Uterus (tissue), 4 donors: ENCODE measurements around the gene FAM240A. TPM values are rescaled to one million over a fixed set of nuclear protein-coding genes. Genes with fewer than 3 reads are reported as not detected.

Experiments used
- DNase-seq, 2 donors: peaks; one replicate each; pipeline ENCODE4 v3.0.0-alpha.2; 2019 to 2020
- H3K27ac ChIP-seq, 2 donors: fragments of 200-600 bp; sonication (generic); 1 replicate in 1 of 2; 2 replicates in 1 of 2; pipeline ENCODE4 v1.5.1; 2016 to 2018
- H3K27me3 ChIP-seq, 2 donors: fragments of 200-600 bp; sonication (generic); one replicate each; pipeline ENCODE4 v1.5.1; 2018 to 2019; ENCODE audit warnings: control low read depth in 1 of 2
- H3K36me3 ChIP-seq, 2 donors: fragments of 200-600 bp; sonication (generic); one replicate each; pipeline ENCODE4 v1.5.1; 2019; ENCODE audit warnings: control low read depth in 1 of 2
- H3K4me1 ChIP-seq, 2 donors: fragments of 200-600 bp; sonication (generic); one replicate each; pipeline ENCODE4 v1.5.1; 2018 to 2019; ENCODE audit warnings: control low read depth in 1 of 2
- H3K4me3 ChIP-seq, 2 donors: fragments of 200-600 bp; sonication (generic); 1 replicate in 1 of 2; 2 replicates in 1 of 2; pipeline ENCODE4 v1.5.1; 2018 to 2019; ENCODE audit warnings: mild to moderate bottlenecking in 1 of 2
- H3K9me3 ChIP-seq, 2 donors: fragments of 200-600 bp; sonication (generic); one replicate each; pipeline ENCODE4 v1.5.1; 2019; ENCODE audit warnings: control low read depth in 1 of 2
- POLR2A ChIP-seq, 2 donors: fragments of 450-650 bp; IDR thresholded peaks; one replicate each; pipeline ENCODE4 v1.6.1; 2016; ENCODE audit warnings: antibody characterized with exemption in 2 of 2, mild to moderate bottlenecking in 1 of 2, moderate library complexity in 1 of 2
- intact Hi-C: fragments of 100-400 bp; cut with DNase I; formaldehyde crosslinking; loops from one replicate; pipeline ENCODE4 v1.15.1; 2023; ENCODE audit warnings: low total_unique reads
- total RNA-seq, 4 donors: library from RNA; depleted of rRNA in 3 of 4; stranded (reverse); fragments of >200 nt in 3 of 4; gene quantifications; one replicate each; pipeline versions ENCODE4 v1.1.0 to v1.2.4, GENCODE V29; 2014 to 2023
- TF ChIP-seq, protein P1 (sequence below), 4 experiments: fragments of 200-600 bp in 2 of 4; fragments of 450-650 bp in 2 of 4; sonication (generic) in 2 of 4; IDR thresholded peaks; one replicate each; pipeline ENCODE4 v1.5.1; 2016 to 2019; ENCODE audit warnings: antibody characterized with exemption in 4 of 4, mild to moderate bottlenecking in 2 of 4, moderate library complexity in 1 of 4
- donor health status: DM: yes; HTN: yes; CAD: no.

Gene FAM240A
- total RNA-seq, 4 donors from 2014 or later, result not detected

DNA sequence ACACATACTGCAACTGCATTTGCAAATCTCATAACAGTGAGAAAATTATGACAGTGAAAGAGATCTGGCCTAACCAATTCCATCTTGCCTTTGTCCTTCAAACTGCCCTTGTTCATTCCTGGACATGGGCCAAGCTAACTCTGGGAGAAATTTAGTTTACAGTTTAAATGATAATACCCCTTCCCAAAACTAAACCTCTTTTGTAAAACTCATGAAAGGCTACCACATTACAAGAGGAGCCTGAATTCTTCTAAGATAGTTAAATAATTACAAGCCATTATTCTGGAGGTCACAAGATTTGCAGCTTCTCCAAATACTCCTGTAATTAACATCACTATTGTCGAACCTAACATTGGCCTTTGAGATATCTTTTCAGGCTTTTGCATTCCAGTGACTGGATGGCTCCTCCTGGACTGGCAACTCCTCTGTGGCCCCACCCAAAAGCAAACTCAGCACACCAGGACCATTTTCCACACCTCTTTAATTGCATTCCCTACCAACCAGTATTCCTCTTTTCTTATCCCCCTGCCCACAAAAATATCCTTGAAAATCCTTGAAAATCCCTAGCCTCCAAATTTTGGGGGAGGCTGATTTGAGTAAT is 8.8 kb upstream of the FAM240A start:
- Histone ChIP-seq H3K4me3 (no peak overlapping the region), H3K27ac (no peak overlapping the region), H3K9me3 (no peaks in the 10 kb centered on the region), H3K27me3 (no peaks in the 10 kb centered on the region), H3K36me3 (no peaks in the 10 kb centered on the region), H3K4me1 (no peaks in the 10 kb centered on the region)
- intact Hi-C loops, result no loop called here
- TF ChIP-seq, protein P1, sequence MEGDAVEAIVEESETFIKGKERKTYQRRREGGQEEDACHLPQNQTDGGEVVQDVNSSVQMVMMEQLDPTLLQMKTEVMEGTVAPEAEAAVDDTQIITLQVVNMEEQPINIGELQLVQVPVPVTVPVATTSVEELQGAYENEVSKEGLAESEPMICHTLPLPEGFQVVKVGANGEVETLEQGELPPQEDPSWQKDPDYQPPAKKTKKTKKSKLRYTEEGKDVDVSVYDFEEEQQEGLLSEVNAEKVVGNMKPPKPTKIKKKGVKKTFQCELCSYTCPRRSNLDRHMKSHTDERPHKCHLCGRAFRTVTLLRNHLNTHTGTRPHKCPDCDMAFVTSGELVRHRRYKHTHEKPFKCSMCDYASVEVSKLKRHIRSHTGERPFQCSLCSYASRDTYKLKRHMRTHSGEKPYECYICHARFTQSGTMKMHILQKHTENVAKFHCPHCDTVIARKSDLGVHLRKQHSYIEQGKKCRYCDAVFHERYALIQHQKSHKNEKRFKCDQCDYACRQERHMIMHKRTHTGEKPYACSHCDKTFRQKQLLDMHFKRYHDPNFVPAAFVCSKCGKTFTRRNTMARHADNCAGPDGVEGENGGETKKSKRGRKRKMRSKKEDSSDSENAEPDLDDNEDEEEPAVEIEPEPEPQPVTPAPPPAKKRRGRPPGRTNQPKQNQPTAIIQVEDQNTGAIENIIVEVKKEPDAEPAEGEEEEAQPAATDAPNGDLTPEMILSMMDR (IDR thresholded peaks at IDR 0.05), result no peak
- no peak for TF ChIP-seq POLR2A (IDR thresholded peaks at IDR 0.05)
- DNase-seq, result no peak

DNA sequence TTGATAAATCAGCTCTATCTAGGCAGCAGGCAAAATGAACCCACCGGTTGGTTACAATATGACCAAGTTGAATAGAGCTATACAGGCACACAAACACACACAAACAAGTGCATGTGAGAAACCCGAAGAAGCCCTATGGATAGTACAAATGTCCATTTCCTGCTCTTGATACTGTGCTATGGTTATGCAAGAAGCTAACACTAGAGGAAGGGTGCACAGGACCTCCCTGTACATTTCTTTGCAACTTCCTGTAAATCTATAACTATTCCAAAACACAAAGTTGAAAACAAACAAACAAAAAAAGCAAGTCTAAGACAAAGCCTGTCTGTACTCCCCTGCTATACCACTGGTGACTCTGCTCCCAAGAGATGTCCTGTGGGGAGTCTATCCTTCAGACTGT is 8.2 kb upstream of the FAM240A start:
- H3K4me1 ChIP-seq, result no peaks in the 10 kb centered on the region
- intact Hi-C loops, result no loop called here
- TF ChIP-seq, protein P1 (IDR thresholded peaks at IDR 0.05), result no peak
- no peak for TF ChIP-seq POLR2A (IDR thresholded peaks at IDR 0.05)
- no peaks in the 10 kb centered on the region for H3K27me3 ChIP-seq
- no peak overlapping the region for H3K27ac ChIP-seq
- no peaks in the 10 kb centered on the region for H3K36me3 ChIP-seq
- no peak overlapping the region for H3K4me3 ChIP-seq
- H3K9me3 ChIP-seq, result no peaks in the 10 kb centered on the region
- DNase-seq, result no peak

DNA sequence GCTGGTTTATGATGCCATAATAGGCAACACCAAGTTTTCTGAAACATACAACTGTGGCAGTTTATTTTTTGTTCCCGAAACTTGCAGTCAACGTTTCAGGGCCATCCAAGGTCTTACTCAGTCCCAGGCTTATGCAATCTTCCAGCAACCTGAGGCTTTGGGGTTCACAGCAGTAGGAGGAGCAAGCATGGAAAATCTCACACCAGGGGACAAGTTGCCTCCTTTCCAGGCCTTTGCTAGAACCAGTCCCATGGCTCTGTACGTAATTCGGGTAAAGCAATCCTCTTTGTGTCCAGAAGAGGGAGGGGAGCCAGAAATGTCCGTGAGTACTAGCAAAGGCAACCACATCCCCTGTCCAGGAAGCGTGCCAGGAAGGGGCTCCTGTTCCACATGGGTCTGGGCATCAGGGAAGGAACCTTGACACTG is 4.7 kb upstream of the FAM240A start:
- Histone ChIP-seq H3K27me3 (no peaks in the 10 kb centered on the region), H3K27ac (no peak overlapping the region), H3K4me3 (no peak overlapping the region), H3K36me3 (no peaks in the 10 kb centered on the region), H3K4me1 (no peaks in the 10 kb centered on the region), H3K9me3 (no peaks in the 10 kb centered on the region)
- no peak for DNase-seq
- TF ChIP-seq POLR2A (IDR thresholded peaks at IDR 0.05), result no peak
- TF ChIP-seq, protein P1 (IDR thresholded peaks at IDR 0.05), result no peak
- intact Hi-C loops, result no loop called here

DNA sequence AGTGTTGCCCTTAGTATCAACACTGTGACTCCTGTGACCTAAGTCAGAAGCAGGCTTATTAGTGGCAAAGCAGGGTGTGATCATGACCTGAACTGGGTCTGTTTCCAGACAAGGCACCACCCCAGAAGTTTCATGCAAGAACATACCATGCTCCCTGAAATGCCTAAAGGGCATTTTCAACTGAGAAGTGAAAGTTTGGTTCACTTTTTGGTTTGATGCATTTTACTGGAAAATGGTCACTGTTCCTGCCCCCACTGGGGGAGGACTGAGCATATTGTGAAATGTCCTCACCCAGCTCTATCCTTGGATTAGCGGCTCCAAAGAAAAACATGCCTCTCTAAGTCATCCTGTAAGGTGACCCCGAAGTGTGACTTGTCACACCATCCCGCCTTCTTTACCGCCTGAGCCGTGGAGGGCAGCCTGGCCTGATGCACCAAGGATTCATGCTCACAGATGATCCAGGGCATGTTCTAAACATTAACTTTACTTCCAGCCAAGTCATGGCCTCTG is 3.1 kb upstream of the FAM240A start:
- no peak for DNase-seq
- intact Hi-C loops, result no loop called here
- TF ChIP-seq, protein P1 (IDR thresholded peaks at IDR 0.05), result no peak
- TF ChIP-seq POLR2A (IDR thresholded peaks at IDR 0.05), result no peak

DNA sequence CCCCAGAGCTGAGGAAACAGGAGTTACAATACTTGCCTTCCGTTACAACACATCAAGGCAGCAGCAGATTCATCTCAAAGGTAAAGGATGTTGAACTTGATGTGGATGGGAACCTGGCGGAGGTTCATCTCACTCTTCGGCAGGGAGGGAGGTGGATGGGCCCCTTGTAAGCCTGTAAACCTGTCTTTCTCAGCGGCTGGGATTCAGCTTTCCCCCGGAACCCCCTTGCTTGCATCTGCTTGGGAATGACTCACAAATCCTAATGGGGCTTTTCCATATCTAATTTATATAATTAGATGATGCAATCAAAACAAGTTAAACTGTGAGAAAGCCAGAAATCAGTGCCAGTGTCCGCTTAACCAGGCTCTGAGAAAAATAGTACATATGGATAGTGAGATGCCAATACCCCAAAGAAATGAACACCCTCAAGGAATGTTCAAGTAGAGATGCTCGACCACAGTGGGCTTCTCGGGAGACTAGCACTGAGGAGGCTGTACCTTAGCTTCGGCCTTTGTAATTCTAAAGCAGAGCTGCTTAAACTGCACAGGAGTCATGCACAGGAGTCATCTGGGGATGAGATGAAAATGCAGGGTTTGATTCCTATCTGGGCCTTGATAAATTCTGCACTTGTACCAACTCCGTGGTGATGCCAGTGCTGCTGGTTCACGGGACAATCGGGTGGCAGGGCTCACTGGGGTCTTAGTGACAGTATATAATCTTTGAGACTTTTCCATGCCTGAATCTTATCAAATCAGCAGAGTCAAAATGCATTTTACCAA is 2.2 kb upstream of the FAM240A start:
- no peak for DNase-seq
- H3K4me1 ChIP-seq, result no peaks in the 10 kb centered on the region
- no peak overlapping the region for H3K4me3 ChIP-seq
- no peaks in the 10 kb centered on the region for H3K27me3 ChIP-seq
- H3K9me3 ChIP-seq, result no peaks in the 10 kb centered on the region
- intact Hi-C loops, result no loop called here
- TF ChIP-seq POLR2A (IDR thresholded peaks at IDR 0.05), result no peak
- TF ChIP-seq, protein P1 (IDR thresholded peaks at IDR 0.05), result no peak
- H3K27ac ChIP-seq, result no peak overlapping the region
- H3K36me3 ChIP-seq, result no peaks in the 10 kb centered on the region

More for the DNA sequence above, 3.1 kb upstream of the FAM240A start:
- Histone ChIP-seq H3K4me1 (no peaks in the 10 kb centered on the region), H3K36me3 (no peaks in the 10 kb centered on the region), H3K27ac (no peak overlapping the region), H3K4me3 (no peak overlapping the region), H3K9me3 (no peaks in the 10 kb centered on the region), H3K27me3 (no peaks in the 10 kb centered on the region)
